ENCODE results near the gene AMOTL1.
A peak's percentile ranks its signal among the peaks of the same experiment; 100 is the strongest.

The AMOTL1 gene

DNA sequence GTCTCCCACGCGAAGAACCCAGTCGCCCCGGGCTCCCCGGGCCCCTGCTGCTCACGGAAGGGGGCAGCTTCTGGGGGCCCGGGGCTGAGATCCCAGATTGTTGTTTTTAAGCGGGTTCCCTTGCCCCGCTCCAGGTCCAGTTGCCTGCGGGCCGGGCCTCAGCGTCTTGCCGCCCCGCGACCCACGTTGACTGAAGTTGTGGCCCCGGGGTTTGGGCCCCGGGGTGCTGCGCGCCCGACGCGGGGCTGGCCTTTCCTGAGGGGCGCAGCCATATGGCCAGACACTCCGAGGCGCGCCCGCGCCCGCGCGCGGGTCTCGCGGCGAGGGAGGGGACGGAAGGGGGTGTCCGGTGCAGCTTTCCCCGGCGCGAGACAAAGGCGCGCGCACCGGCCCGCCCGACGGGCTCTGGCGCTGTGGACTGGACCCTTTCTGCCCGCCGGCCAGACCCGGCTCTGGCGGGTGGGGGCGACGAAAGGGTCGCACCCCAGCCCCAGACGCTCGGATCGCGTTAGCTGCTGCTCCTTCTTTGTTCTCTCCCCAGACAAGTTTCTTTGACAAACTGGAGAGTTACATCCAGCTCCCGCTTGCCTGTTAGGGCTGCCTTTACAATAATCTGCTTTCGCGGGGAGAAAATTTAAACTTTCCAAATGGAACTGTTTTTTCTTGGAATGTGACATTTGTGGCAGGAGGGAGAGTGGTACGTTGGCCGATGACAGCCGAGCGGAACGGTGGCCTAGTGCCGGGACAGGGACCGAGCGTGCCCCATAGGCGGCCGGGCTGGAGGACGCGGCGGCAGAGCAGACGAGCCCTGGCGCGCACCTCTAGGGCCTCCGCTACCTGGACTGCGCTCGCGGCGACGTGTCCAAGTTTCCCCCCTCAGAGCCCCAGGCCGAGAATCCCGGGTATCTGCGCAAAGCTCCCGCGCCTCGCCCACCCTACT lies 716 bp downstream of the AMOTL1 start:
- peak; percentile 94 for DNase-seq

DNA sequence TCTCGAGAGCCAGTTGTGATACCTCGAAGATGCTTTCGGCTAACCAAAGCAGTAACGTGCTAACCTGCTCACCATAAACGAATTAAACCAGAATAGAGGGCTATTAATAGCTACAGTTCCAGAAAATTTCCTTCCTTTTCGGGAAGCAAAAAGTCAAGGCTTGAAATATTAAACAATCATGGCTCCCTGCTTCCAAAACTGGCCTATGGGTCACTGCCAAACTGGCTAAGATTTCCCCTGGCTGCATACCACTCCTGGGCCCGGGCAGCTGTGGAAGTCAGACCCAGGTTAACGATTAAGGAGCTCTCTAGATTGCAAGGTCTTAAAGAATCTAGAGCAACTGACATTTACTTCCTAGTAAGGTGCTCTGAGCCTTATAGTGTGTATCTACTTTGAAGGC lies 1.7 kb downstream of the AMOTL1 start:
- no peak for DNase-seq

DNA sequence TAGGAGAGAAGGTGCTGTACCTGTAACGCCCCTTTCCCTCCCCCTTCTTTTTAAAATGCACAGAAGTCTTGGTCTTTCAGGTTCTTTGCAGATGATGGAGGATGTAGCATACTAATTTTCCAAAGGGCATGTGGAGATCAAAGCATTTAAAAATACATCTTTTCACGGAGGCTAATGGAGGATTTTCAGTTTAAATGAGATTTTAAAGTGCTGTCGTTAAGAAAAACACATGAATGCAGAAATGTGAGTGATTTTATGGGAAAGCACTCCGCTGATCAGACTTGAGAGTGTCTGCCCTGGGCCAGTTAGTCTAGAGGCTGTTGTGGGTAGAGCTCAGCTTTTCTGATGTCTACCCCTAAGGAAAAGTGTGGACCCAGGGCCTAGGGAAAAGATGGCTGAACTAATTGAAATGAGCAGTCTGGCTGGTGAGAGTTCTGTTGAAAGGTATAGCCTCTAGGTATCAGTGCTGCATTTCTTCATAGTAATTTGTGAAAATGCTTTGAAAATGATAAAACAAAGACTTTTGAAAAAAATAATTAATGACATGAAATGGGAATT lies 2.5 kb downstream of the AMOTL1 start:
- DNase-seq, result no peak

GRCh38 chr11:94771390-94771789 lies 3.2 kb downstream of the AMOTL1 start:
- DNase-seq, result no peak

DNA sequence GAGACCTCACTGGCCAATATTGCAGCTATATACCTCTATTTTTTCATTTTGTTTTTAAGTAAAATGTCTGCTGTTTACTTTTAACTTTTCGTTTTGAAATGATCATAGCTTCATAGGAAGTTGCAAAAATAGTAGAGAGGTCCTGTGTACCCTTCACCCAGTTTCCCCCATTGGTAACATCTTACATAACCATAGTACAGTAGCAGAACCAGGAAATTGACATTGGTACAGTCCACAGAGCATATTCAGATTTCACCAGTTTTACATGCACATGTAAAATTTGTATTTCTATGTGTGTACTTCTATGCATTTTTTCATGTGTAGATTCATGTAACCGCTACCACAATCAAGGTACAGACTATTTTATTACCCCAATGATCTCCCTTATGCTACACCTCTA lies 3.8 kb downstream of the AMOTL1 start:
- no peak for DNase-seq

- DNase-seq, result no peak
Observed at GRCh38 chr11:94773842-94774241, 5.7 kb downstream of the AMOTL1 start.

DNA sequence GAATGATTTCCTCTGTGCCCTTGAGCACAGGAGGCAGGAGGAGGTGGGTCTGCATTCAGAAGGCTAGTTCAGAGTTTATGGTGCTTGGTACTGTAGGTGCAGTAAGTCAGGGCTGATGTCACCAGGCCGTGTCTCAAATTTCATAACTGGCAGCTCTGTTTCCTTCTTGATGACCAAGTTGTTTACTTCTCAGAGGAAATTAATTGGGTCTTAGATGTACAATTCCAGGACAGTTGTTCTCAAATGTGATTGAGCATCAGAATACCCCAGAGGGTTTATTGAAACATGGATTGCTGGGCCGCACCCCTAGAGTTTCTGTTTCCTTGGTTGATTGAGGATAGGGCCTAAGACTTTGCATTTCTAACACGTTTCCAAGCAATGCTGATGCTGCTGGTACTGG lies 6.2 kb downstream of the AMOTL1 start:
- DNase-seq, result no peak

DNA sequence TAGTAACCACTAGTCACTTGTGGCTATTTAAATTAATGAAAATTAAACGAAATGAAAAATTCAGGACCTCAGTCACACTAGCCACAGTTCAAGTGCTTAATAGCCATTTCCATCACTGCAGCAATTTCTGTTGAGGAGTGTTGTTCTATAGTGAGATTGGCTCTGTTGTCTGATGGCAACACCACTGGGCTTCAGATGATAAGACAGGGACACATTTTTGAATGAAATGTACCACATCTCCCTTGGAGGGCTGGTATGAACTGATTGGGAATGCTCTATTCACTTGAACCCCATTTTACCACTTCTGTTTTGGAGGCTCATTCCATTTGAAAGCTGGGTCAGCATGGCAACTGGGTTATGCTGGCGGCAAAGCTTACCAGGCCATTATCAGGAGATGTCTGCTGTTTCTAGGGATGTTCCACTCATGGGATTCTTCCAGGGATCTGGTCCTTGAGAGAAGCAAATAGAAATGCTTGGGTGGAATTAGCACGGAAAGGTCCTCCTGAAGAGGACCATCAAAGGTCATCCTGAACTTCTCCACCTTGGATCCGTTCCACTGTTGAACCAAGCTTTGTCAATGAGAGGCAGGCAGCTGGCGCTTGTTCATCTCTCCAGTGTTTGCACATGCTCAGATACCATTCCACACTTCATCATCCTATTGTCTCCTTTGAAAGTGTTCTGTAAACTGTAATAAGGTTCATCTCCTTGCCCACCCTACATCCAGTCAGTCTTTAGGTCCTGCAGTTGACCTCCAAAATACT lies 7.6 kb downstream of the AMOTL1 start:
- DNase-seq, result no peak

DNA sequence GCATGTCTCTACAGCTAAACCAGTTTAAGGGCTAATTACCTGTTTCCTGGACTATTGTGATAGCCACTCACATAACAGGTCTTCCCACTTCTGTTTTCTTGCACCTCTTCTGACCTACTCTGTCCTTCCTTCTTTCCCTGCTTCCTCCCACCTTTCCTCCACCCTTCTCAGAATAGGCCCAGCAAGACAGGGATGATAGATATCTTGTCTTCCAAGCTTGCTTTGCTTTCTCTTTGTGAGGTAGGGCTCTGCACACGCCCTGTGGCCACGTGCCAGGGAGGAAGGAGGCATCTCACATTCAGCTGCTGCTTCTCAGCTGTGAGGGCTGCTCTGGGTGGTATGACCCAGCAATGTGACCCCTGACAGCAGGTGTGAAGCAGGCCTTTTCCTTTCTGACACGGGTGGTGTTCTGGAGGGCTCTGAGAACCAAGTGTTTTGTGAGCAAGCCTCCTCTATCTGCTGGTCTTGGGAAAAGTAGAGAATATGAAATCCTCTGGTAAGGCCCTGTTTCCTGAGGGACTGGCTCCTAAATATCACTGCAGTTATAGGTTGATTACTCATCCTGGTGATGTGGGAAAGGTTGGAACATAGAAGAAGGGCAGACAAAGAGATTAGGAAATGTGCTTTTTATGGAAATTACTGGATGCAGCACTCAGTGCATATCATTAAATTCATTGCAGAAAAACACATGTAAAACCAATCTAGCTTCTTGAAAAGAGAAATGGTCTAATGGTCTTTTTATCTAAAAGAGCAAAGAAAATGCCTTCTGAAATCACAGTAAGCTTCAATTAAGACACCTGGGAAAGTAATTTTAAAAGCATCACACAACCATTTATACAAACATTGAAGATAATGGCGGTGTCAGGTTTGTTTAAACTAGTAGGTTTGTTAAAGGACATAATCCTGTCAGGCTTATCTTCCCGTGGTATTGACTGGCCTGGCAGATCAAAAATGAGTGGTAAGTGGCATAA lies 8.5 kb downstream of the AMOTL1 start:
- no peak for DNase-seq

DNA sequence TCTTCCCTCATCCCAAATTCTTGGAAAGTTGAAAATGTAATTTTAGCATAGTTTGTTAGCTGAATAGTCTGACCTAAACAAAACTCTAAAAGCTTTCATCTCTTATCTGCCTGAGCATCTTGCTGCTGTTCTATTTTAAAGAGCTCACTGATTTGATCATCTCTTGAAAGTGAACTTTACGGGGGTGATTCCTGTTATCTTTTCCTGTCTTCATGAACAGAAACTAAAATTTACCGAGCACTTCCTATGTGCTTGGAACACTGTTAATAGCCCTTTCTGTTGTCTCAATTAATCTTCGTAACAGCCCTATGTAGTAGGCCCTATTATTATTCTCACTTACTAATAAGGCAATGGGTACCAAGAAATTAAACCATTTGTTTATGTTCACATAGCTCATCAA lies 12.3 kb downstream of the AMOTL1 start:
- DNase-seq, result no peak

- no peak for DNase-seq
Observed at GRCh38 chr11:94781837-94782236, 13.7 kb downstream of the AMOTL1 start.

GRCh38 chr11:94782446-94782845 lies 14.3 kb downstream of the AMOTL1 start:
- DNase-seq, result no peak

- DNase-seq, result no peak
Observed at GRCh38 chr11:94784884-94785283, 16.7 kb downstream of the AMOTL1 start.

GRCh38 chr11:94785509-94785908 lies 17.4 kb downstream of the AMOTL1 start:
- DNase-seq, result no peak

GRCh38 chr11:94786264-94787126 lies 18.3 kb downstream of the AMOTL1 start:
- no peak for DNase-seq

DNA sequence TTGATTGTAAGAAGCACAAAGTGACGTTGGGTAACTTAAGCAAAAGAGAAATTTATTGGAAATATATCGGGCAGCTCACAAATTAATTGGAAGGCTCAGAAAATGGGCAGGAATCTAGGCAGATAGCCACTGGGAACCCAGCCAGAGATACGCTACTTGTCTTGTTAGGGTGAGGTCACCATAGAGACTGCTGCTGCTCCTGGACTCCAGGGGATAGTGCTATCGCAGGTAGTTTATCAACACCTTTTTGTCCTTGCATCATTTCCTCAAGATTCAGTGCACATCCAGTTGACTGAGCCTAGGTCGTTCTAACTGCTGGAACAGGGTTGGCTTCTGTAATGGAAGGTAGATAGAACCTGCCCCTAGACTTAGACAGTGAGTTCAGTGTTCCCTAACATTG lies 19.6 kb downstream of the AMOTL1 start:
- no peak for DNase-seq

DNA sequence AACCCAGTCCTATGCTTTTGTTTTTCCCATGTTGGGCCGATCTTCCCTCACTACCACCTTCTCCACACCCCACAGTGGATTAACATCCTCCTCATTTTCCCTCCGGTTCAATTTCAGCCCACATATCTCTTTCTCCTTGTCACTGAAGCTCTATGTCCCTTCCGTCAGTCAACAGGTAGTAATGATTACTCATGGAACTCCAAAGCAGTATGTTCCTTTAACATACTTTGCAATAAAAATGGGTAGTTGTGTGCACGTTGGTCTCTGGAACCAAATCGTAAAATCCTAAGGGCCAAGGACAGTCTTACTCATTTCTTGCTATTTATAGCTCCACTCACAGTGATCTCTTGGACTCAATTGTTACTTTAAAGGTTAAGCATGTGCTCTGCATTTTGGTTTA lies 20.2 kb downstream of the AMOTL1 start:
- no peak for DNase-seq

DNA sequence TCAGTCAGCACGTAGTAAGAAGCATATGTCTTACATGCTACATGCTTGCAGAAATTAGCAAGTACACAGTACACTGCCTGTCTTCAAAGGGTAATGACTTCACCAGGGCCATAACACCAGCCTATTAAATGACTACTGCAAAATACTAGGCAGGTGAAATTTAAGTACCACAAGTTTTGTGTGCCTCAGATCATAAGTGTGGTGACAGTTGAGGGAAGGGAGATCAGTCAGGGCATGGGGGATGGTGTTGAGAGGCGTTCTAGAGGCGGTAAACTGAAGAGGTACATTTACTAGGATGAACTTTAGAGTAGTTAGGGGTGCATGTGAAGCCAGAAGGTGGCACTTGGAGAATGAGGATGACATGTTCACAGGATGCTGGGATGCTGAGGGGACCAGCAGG lies 22.0 kb downstream of the AMOTL1 start:
- no peak for DNase-seq

DNA sequence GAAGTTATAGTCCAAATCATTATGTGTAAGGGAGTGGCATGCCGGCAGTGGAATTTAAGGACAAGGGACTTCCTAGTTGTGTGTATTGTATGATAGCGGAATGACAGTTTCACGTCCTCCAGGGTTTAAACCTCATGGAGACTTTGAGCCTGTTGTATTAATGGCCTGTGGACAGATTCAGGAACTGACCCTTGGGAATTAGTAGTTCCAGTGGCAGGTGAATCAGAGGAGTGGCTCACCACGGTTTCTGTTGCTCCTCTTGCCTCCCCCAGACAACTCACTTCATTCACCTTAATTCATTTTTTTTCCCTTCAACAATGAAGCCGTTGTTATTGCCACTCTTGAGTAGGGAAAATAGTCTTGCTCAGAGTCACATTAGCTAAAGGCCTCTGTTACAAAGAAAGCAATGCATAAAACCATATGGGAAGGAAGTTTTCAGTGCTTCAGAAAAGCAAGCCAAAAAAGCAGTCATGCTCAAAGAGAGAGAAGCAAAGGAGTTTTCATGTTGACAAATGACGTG lies 22.6 kb downstream of the AMOTL1 start:
- no peak for DNase-seq

DNA sequence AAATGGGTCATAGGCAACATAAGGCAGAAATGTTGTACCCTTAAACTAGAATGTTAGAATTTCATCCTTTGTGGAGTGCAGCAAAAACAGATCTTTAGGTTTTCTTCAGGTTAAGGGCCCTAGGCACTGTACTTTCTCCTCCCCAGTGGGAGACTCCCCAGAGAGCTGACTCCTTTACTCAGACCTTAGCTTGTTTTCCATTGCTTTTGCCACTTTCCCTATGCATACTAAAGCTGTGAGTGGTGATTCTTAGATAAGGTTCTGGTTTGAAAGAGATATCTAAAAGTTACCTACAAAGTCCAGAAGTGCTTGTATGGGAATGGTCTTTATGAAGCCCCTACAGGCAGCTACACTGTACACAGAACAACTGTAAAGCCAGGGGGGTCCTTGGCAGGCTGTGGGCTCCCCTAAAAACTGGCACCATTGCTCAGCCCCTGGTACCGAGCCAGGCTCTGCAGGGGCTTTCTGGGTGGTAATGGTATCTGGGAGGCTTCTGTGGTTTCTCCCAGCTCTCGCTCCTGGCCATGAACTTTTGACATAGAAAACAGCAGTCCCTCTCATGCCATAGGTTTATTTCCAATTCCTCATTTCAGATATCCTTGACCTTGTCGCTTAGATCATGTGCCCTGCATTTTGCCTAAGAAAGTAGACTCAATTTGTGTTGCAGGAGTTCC lies 23.2 kb downstream of the AMOTL1 start:
- no peak for DNase-seq

All from right kidney (tissue), 1 donor.